NCI-H460 (cell line): Measurements from ENCODE around the gene USP6. TPM values are rescaled to one million over a fixed set of nuclear protein-coding genes. Genes with fewer than 3 reads are reported as not detected.
"Not testable (repeated sequence)": the region's sequence is repeated elsewhere in the genome, so short reads cannot be mapped to it uniquely, and the experiment has no call there.

Experiments
- DNase-seq: peaks from one replicate; pipeline ENCODE4 v3.0.0-alpha.2; 2016; ENCODE audit warnings: low read depth; ENCODE audit errors: extremely low read depth
- total RNA-seq: library from RNA; depleted of rRNA; stranded (reverse); fragments of >200 nt; shearing (Covaris generic); gene quantifications from 2 replicates; pipeline ENCODE4 v1.2.3, GENCODE V29; 2014

USP6 gene
- total RNA-seq, 1 experiment from 2014 or later: not detected

DNA sequence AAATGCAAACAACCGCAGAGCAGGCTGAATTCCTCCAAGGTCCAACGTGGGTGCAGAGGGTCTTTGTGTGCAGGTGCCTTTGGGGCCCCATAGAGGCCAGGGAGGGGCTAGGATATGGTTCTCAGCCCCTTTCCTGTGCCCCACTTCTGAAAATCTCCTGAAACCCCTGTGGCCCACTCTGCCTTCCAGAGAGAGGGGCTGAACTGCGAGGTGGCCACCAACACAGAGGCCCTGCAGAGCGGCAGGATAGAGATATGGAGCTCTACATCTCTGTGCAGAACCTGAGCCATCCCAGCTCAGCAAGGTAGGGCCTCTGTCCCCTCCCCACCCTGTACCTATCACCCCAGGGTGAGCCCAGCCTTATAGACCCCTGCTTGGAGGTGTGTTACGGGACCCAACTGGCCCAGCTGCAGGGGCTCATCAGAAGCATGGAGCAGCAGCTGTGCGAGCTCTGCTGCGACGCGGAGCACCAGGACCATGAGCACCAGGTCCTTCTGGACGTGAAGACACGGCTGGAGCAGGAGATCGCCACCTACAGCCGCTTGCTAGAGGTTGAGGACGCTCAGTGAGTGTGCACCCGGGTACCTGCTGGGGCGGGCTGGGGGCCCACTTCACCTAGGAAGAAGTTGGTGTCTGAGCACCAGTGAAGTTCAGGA, 5.5 kb downstream of the USP6 start:
- DNase-seq: no peak

DNA sequence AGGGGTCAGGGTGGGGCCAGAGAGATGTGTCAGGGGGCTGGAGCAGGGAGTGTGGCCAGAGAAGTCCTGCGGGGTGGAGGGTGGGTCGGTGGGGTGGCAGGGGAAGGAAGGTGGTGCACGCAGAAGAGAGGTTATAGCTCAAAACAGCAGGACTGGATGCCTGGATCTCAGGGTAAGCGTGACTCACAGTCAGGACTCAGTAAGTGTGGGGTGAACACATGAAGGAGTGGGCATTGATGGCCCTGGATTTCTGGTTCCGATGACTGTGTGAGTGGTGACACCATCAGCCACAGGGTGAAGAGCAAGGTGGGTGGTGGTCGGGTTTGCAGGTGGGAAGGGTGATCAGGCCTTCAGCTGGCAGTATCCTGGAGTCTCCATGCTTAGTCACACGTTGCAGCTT, 6.2 kb downstream of the USP6 start:
- DNase-seq: not testable (repeated sequence)

DNA sequence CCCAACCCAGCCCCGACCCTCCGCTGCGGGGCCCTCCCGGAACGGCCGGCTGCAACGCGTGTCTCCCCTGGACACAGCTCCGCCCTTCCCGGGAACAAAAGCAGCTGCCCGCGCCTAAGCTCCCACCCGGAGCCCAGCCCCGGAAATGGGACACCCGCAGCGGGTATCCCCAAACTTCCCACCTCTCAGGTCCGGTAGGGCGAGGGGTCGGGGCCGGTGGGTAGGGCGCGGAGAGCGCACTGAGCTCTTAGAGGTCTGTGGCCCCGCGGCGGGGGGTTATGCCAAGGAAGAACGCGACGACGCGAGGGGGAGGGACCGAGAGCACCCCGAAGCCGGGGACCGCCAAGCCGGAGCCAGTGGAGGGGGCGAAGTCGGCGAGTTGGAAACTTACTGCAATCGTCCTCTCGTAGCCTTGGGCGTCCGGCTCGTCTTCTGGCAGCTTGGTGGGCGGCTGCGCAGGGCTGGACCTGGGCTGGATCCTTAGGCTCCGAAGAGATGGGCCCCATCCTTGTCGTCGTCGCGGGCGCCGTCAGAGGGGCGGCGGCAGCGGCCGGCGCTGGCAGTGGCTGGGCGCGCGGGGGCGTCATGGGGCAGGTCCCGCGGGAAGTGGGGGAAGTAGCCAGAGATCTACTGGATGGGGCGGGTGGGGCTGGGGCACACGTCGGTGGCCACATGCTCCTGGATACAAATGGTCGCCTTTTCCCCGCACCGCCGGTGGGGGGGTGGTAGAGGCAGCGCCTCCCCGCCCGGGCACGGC, 6.9 kb downstream of the USP6 start:
- no peak for DNase-seq

DNA sequence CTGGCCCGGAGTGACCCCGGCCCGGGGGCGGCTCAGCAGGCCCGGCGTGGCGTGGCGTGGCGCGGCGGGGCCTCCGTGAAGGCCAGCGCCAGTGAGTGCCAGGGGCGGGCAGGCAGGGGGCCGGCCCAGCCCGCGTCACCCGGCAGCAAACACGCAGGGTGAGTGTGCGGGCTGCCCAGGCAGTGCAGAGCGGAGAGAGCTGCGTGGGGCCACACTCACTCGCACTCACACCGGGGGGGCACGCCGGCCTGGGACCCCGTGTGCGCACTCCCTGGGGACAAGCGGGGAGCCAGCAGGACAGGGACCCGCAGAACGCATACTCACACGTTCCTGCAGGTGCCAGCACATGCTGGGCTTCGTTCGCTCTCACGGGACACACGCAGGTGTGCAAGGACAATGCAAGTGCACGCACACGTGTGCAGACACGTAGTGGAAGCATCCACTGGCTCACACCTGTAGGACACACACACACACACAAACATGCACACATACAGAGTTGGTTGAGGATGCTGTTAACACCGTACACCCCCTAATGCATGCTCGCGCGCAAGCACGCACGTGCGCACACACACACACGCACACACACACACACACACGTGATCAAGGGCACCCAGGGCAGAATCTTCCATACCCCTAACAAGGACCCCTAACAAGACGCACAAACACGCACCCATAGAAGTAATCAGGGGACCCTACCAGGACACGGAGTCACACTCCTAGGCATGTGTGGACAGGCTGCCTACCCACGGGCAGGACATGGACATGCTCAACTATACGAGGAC, 7.7 kb downstream of the USP6 start:
- DNase-seq: no peak

DNA sequence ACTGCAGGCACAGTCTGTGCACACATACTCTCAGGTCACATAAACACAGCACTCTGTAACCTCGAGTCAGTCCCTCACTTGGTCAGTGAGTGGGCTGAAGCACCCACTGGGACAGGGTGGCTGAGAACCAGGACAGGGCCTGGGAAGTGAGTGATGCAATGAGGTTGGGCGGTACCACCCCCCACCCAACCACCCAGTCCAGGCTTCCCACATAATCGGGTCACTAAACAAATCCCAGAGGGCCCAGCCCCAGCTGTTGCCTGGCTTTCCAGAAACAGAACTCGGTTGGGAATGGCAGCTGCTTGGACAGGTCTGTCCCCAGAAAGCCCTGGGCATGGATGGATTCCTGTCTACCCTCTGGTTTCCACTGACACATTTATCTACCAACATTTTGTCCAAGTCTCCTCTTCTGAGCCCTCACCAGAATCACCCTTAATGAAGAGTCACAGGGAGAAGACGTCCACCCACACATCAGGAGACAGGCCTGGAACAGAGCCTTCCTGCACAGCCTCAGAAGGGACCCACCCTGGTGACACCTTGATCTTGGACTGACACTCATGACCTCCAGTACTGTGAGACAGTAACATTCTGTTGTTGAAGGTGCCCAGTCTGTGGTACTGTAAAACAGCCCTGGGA, 8.4 kb downstream of the USP6 start:
- not testable (repeated sequence) for DNase-seq

DNA sequence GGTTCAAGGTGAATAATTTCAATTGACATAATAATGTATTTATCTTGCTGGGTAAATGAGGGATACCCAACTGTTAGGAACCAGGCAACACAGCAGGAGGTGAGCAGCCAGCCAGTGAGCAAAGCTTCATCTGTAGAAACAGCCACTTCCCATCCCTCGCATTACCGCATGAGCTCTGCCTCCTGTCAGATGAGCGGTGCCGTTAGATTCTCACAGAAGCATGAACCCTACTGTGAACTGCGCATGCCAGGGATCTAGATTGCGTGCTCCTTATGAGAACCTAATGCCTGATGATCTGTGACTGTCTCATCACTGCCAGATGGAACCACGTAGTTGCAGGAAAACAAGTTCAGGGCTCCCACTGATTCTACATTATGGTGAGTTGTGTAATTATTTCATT, 9.1 kb downstream of the USP6 start:
- not testable (repeated sequence) for DNase-seq

DNA sequence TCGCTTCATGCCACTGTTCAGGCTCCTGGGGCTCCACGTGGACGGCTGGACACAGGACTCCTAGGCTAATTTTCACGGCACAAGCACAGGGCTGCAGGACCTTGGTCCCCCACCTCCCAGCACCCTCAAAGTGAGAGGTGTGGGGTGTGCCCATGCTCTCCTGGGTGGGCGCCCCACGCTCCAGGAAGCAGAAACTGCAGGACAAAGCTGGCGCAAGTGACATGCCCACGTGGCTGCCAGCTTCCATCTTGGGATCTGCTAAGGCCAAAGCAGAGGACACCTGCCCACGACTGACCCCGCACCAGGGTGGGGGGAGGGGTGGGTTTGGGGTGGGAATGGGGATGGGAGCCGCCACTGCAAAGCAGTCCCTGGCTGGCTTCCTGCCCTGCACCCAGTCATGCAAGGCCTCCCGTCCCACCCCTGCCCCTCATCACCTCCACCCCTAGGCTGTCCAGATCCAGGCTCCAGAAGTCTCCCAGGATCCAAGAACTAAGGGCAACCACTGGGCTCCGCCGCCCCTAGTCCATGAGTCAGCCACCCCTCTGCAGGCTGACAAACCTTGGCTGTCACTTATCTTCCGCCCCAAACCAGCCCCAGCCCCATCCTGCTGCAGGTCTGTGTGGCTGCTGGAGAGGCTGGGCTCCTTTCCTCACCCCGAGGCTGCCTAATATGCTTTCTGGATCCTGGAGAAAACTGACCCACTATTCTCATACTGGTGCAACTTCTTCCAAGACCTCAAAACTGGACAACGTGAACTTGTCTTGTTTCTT, 11.1 kb downstream of the USP6 start:
- no peak for DNase-seq

DNA sequence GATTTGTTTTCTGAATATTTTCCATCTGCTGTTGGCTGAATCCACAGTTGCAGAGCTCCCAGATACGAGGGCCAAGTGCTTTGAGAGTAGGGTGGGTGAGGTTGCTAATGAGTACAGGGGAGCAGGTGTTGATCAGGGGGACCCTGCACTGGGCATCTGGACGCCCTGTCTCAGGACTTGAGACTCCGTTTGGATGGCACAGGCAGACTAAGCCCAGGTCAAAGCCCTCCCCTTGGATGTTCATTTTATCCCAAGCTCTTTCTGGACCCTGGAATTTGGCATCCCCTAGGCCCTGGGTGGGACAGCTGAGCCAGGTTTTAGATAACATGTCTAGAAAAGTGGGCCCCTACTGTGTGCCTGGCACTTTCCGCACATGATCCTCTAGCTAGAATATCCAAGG, 12.1 kb downstream of the USP6 start:
- no peak for DNase-seq

DNA sequence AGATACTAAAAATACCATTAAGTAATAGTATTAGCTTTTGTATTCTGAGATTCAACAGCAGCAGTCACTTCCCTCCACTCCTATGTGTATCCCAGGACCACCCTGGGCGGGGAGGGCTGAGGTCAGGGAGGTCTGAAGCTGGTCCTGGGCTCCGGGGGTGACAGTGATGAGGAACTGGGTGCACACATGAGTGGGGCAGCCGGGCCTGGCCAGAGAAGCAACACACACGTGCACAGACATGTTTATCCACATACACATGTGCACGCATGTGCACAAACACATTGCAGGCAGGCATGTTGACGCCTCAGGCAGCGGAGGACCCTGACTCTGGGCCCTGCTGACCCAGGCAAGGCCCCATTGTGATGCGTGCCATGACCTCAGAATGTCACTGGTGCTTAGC, 12.6 kb downstream of the USP6 start:
- not testable (repeated sequence) for DNase-seq

DNA sequence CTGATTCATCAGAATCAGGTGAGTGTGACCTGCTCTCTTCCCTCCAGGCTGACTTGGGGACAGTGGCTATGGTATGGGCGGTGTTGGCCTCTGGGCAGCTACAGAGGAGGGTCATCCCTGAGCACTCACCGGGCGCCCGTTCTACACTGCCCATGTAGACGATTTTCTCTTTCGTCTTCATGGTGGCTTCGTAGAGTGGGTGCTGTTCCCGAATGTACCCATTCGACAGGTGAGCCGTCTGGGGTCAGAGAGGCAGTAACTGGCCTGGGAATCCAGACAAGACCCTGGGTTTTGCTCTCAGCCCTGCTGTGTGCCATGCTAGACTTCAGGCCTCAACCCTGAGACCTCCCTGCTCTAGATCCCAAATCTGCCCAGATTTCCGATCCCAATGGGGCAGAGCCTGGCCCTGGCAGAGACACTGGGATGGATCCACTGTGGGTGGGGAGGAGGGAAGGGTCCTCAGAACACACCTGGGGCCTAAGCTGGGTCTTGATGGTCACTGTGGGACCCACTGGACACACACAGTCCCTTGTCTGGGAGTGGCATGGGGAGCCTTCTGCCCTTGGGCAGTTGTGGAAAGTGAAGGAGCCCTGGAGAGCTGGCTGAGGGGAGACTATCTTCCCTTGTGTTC, 13.2 kb downstream of the USP6 start:
- no peak for DNase-seq

DNA sequence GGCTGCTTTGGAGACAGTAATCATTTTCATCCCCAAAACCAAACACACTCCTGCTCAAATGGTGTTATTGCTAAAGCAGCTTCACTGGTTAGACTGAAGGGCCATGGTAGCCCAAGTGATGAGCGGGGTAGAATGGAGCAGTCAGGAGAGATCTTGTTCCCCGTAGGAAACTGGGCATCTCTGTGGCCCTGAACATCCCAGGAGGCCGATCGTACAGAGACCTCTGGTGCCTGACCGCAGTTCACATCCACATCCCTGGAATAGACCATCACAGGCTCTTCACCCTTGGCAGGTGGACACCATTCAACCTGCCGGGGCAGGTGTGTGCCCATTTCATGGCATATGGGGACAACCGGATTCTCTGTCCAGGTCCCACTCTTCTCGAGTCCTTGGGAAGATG, 13.9 kb downstream of the USP6 start:
- not testable (repeated sequence) for DNase-seq

DNA sequence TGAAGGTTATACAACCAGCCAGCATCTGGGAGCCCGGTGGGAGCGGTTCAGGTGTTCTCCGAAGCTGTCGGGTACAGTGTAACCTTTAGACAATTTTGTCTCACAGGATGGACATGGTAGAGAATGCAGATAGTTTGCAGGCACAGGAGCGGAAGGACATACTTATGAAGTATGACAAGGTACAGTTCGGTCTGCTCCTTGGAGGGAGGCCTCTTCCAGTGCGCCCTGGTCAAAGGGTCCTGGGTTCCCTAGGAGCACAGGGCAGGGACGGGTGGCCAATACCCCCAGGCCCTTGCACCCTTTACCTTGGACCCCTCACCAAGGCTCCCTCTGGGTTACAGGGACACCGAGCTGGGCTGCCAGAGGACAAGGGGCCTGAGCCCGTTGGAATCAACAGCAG, 14.4 kb downstream of the USP6 start:
- DNase-seq: not testable (repeated sequence)

DNA sequence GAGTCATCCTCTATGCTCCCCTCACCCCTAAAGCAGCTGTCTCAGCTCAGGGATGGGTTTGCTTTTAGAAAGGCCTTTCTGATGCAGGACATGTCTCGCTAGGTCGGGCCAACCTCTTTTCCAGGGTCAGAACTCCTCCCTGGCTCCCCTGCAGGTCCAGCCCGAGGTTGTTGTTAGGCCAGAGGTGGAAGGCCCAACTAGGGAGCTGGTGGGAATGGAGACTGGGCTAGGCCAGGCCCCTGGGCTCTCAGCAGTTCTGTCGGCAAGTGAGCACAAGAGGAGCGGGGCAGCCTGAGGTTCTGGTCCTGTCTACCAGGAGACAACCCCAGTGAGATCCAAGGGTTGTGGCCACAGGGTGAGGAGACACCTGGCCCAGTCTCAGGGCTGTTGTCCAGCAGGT, 14.9 kb downstream of the USP6 start:
- not testable (repeated sequence) for DNase-seq

DNA sequence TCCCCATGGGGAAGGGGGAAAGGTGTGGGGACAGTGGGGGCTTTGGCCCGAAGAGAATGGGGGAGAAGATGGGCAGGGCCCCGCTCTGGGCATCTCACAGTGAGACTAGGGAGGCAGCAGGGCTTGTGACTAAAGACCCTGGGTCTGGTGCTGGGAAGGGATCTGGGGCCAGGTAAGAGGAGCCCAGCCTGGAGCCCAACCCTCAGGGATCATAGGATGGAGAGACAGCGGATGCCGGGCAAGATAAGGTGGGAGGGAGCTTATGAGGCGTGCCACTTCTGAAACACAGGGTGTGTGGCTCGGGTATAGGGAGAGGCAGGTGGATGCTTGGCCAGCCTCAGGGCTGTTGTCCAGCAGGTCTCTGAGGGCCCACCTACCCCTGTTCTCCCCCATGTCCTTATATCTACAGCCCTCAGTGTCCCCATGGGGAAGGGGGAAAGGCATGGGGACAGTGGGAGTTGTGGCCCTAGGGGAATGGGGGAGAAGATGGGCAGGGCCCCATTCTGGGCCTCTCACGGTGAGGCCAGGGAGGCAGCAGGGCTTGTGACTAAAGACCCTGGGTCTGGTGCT, 15.4 kb downstream of the USP6 start:
- no peak for DNase-seq

DNA sequence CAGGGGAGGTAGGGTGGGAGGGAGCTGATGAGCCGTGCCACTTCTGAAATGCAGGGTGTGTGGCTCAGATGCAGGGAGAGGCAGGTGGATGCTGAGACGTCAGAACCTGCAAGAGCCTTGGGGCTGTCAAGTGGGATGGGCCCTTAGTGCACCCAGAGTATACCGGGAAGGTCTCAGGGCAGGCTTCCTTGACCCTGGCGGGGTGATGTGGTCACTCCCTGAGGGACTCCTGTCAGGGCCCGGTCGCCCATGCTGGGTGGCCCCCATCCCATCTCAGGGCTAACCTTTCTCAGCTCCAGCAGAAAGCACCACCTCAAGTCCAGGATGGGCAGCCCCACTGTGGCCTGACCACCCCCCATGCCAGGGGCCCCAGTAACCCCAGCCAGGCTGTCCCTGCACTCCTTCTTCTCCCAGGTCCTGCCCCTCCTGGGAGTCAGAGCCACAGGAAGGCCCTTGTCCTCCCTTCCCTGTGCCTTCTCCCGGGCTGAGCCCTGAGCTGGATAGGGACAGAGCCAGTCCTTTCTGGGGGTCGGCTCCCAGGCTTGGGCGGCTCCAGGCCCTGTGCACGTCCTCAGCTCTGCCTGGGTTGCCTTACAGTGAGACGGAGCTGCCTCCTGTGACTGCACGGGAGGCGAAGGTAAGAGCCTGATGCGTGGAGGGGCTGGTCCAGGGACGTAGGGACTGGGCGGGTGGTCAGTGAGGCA, 16.1 kb downstream of the USP6 start:
- DNase-seq: not testable (repeated sequence)

DNA sequence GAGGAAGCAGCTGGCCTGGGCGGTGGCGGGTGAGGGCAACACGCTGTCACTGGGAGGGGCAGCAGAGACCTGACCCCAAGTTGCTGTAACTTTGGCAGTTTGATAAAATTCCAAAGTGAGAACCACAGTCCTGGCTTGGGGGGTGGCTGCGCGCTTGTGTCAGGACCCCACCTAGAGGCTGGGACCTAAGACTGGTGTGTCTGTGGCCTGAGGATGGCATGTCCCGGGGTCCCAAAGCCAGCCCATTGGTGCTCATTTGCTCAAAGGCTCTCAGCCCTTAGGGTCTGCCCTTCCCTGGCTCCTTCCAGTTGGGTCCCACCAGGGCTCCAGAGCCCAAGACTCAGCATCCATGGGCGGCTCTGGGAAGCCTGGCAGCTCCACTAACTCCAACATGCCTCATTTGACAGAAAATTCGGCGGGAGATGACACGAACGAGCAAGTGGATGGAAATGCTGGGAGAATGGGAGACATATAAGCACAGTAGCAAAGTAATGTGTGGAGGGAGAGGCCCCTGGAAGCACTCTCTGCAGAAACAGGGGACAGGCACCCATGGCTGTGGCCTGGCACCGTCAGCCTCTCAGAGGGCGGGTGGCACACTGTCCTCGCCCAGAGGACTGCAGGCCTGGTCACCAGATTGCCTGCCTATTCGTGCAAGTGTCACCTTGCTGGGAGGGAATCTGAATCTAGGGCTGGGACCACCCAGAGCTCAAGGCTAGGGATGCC, 16.8 kb downstream of the USP6 start:
- not testable (repeated sequence) for DNase-seq

DNA sequence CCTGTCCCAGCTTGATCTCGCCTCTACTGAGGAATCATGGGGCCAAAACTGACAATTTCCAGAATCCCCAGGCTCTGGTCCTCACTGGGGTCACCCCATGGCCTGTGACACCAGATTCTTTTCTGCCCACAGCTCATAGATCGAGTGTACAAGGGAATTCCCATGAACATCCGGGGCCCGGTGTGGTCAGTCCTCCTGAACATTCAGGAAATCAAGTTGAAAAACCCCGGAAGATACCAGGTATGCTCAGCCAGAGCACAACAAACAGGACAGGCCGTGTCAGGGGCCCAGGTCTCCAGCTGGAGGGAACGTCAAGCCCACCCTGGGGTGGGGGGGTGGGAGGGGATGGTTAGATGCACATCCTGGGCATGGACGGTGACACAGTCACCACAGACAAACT, 17.5 kb downstream of the USP6 start:
- DNase-seq: no peak

DNA sequence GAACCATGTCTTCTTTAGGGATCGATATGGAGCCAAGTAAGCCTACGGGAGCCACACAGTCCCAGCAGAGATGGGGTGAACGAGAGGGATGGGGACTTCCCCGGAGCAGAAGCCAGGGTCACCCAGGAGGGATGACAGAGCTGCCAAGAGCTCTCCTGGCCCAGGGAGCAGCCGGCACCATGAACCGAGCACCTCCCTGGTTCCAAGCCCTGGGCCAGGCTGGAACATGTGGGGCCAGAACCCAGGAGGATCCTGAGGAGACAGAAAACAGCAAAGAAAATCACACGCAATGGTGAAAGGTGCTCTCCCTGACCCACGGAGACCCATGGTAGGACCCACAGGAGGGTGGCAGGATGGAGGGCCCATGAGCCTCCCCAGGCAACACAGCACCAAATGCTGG, 18.1 kb downstream of the USP6 start:
- not testable (repeated sequence) for DNase-seq
